Measurements from ENCODE around the gene TOGARAM2. TPM values are rescaled to one million over a fixed set of nuclear protein-coding genes. Genes with fewer than 3 reads are reported as not detected.

The TOGARAM2 gene
- total RNA-seq, 4 donors from 2014 or later, result 6.4 to 64.4 (median 24.3) TPM

- in situ Hi-C loops (cut with MboI; ENCODE audit: low sequenced_read_pairs in 4 of 4) (no loop called here), intact Hi-C loops (cut with DNase I; ENCODE audit: low total_unique reads) (no loop called here)
- Histone ChIP-seq H3K9me3 (no peaks in the 10 kb centered on the region), H3K4me3 (no peak overlapping the region), H3K36me3 (peaks cover 0 to 23% of the 10 kb centered on the region in 2 donors), H3K27ac (no peak overlapping the region), H3K4me1 (no peaks in the 10 kb centered on the region), H3K27me3 (no peaks in the 10 kb centered on the region)
- no peak for TF ChIP-seq CTCF (IDR thresholded peaks at IDR 0.05 in 4 of 5, conservative IDR thresholded peaks at IDR 0.05 in 1 of 5)
- no peak for TF ChIP-seq POLR2A (IDR thresholded peaks at IDR 0.05)
- DNase-seq (no peak), ATAC-seq (no peak)
These were observed 49.9 kb downstream of the TOGARAM2 start for GRCh38 chr2:29031046-29031445.

- Histone ChIP-seq H3K4me1 (no peaks in the 10 kb centered on the region), H3K4me3 (no peak overlapping the region), H3K27ac (no peak overlapping the region), H3K27me3 (no peaks in the 10 kb centered on the region), H3K36me3 (peaks cover 0 to 29% of the 10 kb centered on the region in 2 donors), H3K9me3 (no peaks in the 10 kb centered on the region)
- no peak for ATAC-seq
- no peak for DNase-seq
- no peak for TF ChIP-seq POLR2A (IDR thresholded peaks at IDR 0.05)
- no peak for TF ChIP-seq CTCF (IDR thresholded peaks at IDR 0.05 in 4 of 5, conservative IDR thresholded peaks at IDR 0.05 in 1 of 5)
- intact Hi-C loops (cut with DNase I; ENCODE audit: low total_unique reads), result no loop called here
- in situ Hi-C loops (cut with MboI; ENCODE audit: low sequenced_read_pairs in 4 of 4), result no loop called here
These were observed 51.1 kb downstream of the TOGARAM2 start for GRCh38 chr2:29032189-29032588.

GRCh38 chr2:29033172-29033571 lies 52.1 kb downstream of the TOGARAM2 start:
- in situ Hi-C loops (cut with MboI; ENCODE audit: low sequenced_read_pairs in 4 of 4), result no loop called here
- DNase-seq, result no peak
- H3K36me3 ChIP-seq, result peaks cover 0 to 26% of the 10 kb centered on the region in 2 donors
- H3K27ac ChIP-seq, result no peak overlapping the region
- TF ChIP-seq CTCF (IDR thresholded peaks at IDR 0.05 in 4 of 5, conservative IDR thresholded peaks at IDR 0.05 in 1 of 5) (no peak), POLR2A (IDR thresholded peaks at IDR 0.05) (no peak)
- ATAC-seq, result no peak
- no peaks in the 10 kb centered on the region for H3K9me3 ChIP-seq
- H3K4me1 ChIP-seq, result no peaks in the 10 kb centered on the region
- H3K4me3 ChIP-seq, result no peak overlapping the region
- intact Hi-C loops (cut with DNase I; ENCODE audit: low total_unique reads), result no loop called here
- no peaks in the 10 kb centered on the region for H3K27me3 ChIP-seq

- intact Hi-C loops (cut with DNase I; ENCODE audit: low total_unique reads), result no loop called here
- in situ Hi-C loops (cut with MboI; ENCODE audit: low sequenced_read_pairs in 4 of 4), result no loop called here
- DNase-seq (no peak), ATAC-seq (no peak)
- no peak overlapping the region for H3K27ac ChIP-seq
- TF ChIP-seq CTCF (IDR thresholded peaks at IDR 0.05 in 4 of 5, conservative IDR thresholded peaks at IDR 0.05 in 1 of 5) (no peak), POLR2A (IDR thresholded peaks at IDR 0.05) (no peak)
- peaks cover 0 to 26% of the 10 kb centered on the region in 2 donors for H3K36me3 ChIP-seq
- no peaks in the 10 kb centered on the region for H3K27me3 ChIP-seq
- H3K4me1 ChIP-seq, result no peaks in the 10 kb centered on the region
- H3K9me3 ChIP-seq, result no peaks in the 10 kb centered on the region
- H3K4me3 ChIP-seq, result no peak overlapping the region
These were observed 52.6 kb downstream of the TOGARAM2 start for GRCh38 chr2:29033656-29034055.
